NCI-H748 treated with DMSO at 0.1 percent for 48 hours (cell line): ENCODE results near the gene KLF6.

ENCODE experiments used
- DNase-seq: peaks from one replicate; lab custom pipeline; 2025; lab: John Stamatoyannopoulos, UW

KLF6 gene

DNA sequence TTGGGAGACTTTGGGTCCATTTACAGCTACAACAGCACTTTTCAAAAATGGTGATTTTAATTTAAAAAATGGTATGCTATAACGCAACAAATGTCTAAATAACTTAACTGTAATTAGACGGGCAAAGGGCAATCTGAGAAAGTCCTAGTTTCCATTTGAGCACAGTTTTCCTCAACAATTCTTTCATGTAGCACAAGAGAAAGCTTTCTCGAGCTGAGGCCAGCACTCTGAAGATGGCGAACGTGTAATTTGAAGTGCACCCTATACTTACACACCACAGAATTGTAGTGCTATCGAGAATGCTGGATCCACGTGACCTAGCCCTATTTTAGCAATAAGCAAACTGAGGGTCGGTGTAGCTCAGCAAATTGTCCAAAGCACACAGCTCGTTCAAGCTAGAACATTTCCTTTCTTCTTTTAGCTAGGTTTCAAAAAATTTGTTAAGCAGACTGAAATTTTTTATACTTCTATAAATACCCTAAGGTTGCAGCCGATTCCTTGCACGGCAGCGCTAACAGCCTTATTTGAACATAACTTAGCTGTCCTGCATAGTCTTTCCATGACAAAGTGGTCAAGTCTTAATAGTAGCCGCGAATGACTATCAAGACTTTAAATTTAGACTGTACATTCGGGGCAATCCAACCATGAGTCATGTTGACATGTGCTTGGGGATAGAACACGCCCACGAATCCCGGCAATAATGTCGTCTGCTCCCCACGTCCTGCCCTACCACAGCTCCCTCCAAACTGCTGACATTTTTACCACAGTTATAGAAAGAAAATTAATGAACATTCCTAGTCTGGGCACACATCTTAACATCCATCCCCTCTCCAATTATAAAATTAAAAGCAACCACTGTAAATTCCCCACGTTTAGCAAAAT is 10.0 kb downstream of the KLF6 start:
- no peak for DNase-seq

GRCh38 chr10:3774018-3774813 is 10.8 kb downstream of the KLF6 start:
- no peak for DNase-seq

- no peak for DNase-seq
Measured at GRCh38 chr10:3773460-3774017, 11.5 kb downstream of the KLF6 start.

- DNase-seq: no peak
Measured at GRCh38 chr10:3772361-3773171, 12.4 kb downstream of the KLF6 start.

DNA sequence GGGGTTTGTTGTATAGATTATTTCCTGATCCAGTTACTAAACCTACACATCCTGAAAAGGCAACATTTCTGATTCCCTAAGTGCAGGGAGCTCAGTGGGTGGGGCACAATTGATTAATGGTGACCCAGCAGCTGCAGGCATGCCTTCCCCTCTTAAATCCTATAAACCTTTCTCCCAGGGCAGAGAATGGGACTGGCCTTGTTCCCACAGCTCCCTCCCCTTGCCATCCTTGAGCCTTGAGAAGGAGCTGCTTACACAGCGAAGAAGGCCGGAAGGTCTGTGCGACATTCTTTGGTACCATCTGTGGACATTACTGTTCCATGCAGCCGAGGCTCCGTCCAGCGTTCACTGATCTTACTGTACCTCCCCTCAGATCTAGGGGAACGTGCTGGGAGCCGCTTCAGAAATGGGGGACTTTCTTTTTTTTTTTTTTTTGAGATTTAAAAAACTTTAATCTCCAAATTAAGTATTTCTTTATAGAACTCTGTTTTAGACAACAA is 14.3 kb downstream of the KLF6 start:
- no peak for DNase-seq

DNA sequence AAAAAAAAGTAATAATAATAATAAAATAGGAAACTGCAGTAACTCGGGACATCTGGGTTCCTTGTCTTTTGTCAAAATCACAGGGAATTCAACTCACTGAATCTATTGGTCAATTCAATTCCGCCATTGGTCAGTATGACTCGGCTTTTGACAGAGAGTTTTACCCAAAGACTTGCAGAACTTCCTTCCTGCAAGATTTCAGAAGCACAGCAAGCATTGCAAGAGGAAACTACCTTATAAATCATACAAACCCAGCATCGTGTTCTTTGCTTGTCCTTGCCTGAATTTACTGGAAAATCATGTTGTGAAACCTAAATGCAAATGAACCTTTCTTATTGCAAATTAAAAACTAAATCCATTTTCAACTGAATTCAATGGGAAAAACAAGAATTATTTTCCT is 15.5 kb downstream of the KLF6 start:
- DNase-seq: no peak

GRCh38 chr10:3766046-3766756 is 18.8 kb downstream of the KLF6 start:
- no peak for DNase-seq

- DNase-seq: no peak
Measured at GRCh38 chr10:3765146-3765545, 19.9 kb downstream of the KLF6 start.

DNA sequence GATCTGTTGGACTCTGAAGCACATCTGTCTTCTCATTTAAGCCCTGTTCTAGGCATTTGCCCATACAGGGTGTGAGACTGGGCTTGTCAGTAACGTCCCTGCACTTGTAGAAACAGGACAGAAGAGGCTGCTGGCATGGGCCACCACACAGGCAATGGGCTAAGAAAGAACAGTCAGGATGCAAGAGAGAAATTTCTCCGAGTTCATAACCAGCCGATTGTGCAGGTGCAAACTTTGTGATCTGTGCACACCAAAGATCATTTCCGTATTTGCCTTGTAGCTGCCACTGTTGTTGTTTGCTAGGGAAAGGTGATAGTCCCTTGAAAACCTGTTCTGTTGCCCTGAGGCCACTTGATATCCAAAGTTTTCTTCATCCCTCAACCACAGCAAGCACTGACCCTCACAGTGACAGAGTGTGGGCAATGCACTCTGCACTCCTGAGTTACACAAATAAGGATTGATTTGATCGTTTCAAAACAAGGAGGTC is 20.3 kb downstream of the KLF6 start:
- no peak for DNase-seq

- no peak for DNase-seq
Measured at GRCh38 chr10:3763852-3764625, 21.0 kb downstream of the KLF6 start.

- DNase-seq: no peak
Measured at GRCh38 chr10:3763035-3763456, 22.0 kb downstream of the KLF6 start.

GRCh38 chr10:3762309-3762708 is 22.7 kb downstream of the KLF6 start:
- no peak for DNase-seq

DNA sequence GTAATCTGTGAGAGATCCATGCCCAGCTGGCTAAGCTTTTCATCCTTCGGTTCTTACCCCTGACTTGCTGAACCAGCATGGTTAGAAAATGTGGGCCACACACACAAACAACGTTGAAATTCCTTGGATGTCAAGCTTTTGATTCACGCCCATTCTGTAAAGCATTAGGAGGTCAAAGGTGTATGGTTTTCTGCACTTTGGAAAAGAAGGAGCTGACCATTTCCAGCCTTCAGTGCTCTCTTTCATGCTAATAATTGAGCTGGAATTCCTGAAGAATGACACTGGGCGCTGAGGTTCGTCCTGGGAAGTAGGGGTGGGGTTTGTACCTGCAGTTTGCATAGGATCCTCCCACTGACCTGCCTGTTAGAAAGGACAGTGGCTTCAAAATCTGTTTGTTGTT is 23.1 kb downstream of the KLF6 start:
- no peak for DNase-seq

GRCh38 chr10:3761021-3761686 is 23.9 kb downstream of the KLF6 start:
- no peak for DNase-seq

DNA sequence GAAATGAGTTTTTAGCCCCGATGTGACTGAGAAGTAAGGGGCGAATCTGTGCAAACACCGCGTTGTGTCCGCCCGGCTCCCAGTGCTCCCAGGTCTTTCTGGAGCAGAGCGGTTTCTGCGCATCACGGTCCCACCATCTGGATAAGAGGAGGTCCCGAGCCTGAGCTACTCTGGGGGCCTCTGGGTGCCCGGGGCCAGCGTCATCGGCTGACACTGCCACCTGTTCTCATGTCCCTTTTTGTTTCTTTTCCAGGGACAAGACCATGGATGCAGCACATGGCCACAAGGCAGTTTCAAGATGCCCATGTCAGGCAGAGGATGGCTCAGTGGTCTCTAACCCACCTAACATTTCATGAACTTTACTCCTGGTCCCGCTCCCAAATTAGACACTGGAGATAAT is 24.9 kb downstream of the KLF6 start:
- DNase-seq: no peak

- DNase-seq: no peak
Measured at GRCh38 chr10:3759397-3759796, 25.6 kb downstream of the KLF6 start.

DNA sequence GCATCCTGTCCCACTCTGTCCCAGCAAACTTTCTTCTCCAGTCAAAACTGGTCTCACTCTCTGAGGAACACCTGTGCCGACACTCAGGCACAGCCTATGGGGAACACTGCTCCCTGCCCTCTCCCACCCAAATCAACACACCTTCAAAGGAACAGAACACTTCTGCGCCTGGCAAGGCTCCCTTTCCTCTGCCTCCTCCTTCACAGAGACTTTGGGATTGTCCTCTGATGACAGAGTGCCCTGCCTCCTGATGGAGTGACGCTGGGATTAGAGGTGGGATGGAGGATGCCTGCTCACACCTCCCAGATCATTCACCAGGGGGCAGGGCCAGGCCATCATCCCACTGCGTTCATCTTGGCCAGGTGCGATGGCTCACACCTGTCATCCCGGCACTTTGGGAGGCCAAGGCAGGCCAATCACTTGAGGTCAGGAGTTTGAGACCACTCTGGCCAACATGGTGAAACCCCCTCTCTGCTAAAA is 26.5 kb downstream of the KLF6 start:
- no peak for DNase-seq

DNA sequence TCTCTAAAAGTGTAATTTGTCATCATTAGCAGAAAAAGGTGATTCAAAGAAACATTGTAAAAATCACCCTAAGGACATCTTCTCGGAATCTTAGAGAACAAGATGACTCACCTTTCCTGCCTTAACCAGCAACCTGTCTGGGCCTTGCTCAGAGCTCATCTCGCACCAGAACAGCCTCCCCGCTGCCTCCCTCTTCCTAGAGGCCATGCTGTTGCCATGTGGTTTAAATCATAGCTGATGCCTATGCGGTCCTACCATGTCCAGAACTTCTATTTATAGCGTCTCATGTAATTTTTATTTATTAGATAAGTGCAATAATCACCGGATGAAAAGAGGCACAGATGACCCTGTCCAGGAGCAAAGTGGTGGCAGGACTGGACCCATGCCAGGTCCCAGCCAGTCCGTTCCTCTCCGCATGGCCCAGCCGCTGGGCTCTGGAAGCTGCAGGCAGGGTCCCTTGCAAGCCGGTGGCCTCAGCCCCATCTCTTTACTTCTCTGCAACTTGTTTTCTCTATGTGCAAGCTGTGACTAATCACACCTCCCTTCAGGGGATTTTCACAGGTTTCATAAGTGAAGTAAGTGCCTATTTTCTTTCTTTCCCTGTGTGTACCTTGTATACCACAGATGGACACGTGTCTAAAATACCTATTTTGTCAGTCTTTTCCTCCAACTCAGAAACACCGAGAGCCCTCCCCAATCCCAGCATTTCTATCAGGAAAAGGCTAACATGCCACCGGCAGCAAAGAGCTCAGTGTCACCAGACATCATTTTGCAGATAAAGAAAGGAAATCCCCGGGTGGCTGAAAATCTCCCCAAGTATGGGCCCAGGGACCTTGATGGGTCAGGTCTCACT is 27.1 kb downstream of the KLF6 start:
- DNase-seq: no peak

- no peak for DNase-seq
Measured at GRCh38 chr10:3757250-3757637, 27.8 kb downstream of the KLF6 start.
